SK-N-SH treated with all-trans-retinoic acid at 6 μM for 48 hours (cell line): ENCODE measurements around the gene TMEM147.

Experiments used
- CSDC2 ChIP-seq: fragments of 250-450 bp; sonication (Bioruptor Pico); IDR thresholded peaks from 2 replicates; pipeline ENCODE4 v1.5.0; 2020; ENCODE audit warnings: mild to moderate bottlenecking, moderate library complexity
- CSRNP3 ChIP-seq: fragments of 250-450 bp; sonication (Bioruptor Pico); IDR thresholded peaks from 2 replicates; pipeline ENCODE4 v1.5.1; 2021; ENCODE audit warnings: mild to moderate bottlenecking, moderate library complexity
- ESRRG ChIP-seq: fragments of 250-450 bp; sonication (Bioruptor Pico); IDR thresholded peaks from 2 replicates; pipeline ENCODE4 v1.6.1; 2021; ENCODE audit warnings: mild to moderate bottlenecking
- PATZ1 ChIP-seq: fragments of 250-450 bp; sonication (Bioruptor Pico); IDR thresholded peaks from 2 replicates; pipeline ENCODE4 v1.8.0; 2020; ENCODE audit warnings: mild to moderate bottlenecking, moderate library complexity, borderline replicate concordance
- PPARA ChIP-seq: fragments of 250-450 bp; sonication (Bioruptor Pico); IDR thresholded peaks from 2 replicates; pipeline ENCODE4 v1.5.0; 2020; ENCODE audit warnings: mild to moderate bottlenecking, borderline replicate concordance
- RARB ChIP-seq: fragments of 250-450 bp; sonication (Bioruptor Pico); IDR thresholded peaks from 2 replicates; pipeline ENCODE4 v1.8.0; 2021; ENCODE audit warnings: mild to moderate bottlenecking, moderate library complexity
- SNAI2 ChIP-seq: fragments of 250-450 bp; sonication (Bioruptor Pico); IDR thresholded peaks from 2 replicates; pipeline ENCODE4 v1.5.0; 2020; ENCODE audit warnings: mild to moderate bottlenecking, moderate library complexity
- ZFP3 ChIP-seq: fragments of 250-450 bp; sonication (Bioruptor Pico); IDR thresholded peaks from 2 replicates; pipeline ENCODE4 v1.5.0; 2020; ENCODE audit warnings: mild to moderate bottlenecking, moderate library complexity
- ZFP30 ChIP-seq: fragments of 450-650 bp; formaldehyde crosslinking; IDR thresholded peaks from 2 replicates; pipeline ENCODE4 v1.5.0; 2022; ENCODE audit warnings: mild to moderate bottlenecking, moderate library complexity
- ZNF565 ChIP-seq: fragments of 450-650 bp; formaldehyde crosslinking; conservative IDR thresholded peaks from 2 replicates; pipeline ENCODE4 v1.5.0; 2020; ENCODE audit warnings: low read depth, mild to moderate bottlenecking, moderate library complexity
- TF ChIP-seq, protein P1 (sequence below): fragments of 250-450 bp; sonication (Bioruptor Pico); IDR thresholded peaks from 2 replicates; pipeline ENCODE4 v1.5.1; 2020; ENCODE audit warnings: low read depth, mild to moderate bottlenecking, moderate library complexity

DNA sequence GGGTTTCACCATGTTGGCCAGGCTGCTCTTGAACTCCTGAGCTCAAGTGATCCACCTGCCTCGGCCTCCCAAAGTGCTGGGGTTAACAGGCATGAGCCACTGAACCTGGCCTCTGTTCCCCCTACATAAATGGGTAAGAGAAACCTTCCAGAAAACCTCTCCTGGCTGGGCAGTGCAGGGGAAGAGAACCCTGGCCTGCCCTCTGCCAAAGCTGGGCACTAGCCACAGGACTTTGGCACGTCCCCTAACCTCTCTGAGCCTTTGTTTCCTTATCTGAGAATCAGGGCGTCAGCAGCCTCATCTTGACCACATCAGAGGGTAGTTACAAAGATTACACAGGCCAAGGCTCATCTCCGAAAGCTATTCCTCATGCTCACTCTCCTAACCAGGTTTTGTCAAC, 19.6 kb upstream of the TMEM147 start:
- TF ChIP-seq CSRNP3 (CRISPR knock-in tag) = no peak
- TF ChIP-seq ZFP3 (CRISPR knock-in tag) = no peak
- no peak for TF ChIP-seq CSDC2 (CRISPR knock-in tag)
- TF ChIP-seq, protein P1, sequence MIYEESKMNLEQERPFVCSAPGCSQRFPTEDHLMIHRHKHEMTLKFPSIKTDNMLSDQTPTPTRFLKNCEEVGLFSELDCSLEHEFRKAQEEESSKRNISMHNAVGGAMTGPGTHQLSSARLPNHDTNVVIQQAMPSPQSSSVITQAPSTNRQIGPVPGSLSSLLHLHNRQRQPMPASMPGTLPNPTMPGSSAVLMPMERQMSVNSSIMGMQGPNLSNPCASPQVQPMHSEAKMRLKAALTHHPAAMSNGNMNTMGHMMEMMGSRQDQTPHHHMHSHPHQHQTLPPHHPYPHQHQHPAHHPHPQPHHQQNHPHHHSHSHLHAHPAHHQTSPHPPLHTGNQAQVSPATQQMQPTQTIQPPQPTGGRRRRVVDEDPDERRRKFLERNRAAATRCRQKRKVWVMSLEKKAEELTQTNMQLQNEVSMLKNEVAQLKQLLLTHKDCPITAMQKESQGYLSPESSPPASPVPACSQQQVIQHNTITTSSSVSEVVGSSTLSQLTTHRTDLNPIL (CRISPR knock-in tag) = no peak
- TF ChIP-seq ESRRG = no peak
- no peak for TF ChIP-seq ZFP30
- no peak for TF ChIP-seq RARB (CRISPR knock-in tag)
- no peak for TF ChIP-seq SNAI2 (CRISPR knock-in tag)
- TF ChIP-seq ZNF565 = no peak
- TF ChIP-seq PATZ1 (CRISPR knock-in tag) = no peak
- no peak for TF ChIP-seq PPARA
